GM18873 (cell line): ENCODE results near the gene SLIT3.
A peak's percentile ranks its signal among the peaks of the same experiment; 100 is the strongest.

Experiments used
- ATAC-seq: cut with Tn5 transposase; IDR thresholded peaks from one replicate; pipeline ENCODE4 v1.9.1; 2021; ENCODE audit warnings: mild to moderate bottlenecking, moderate library complexity, moderate number of reproducible peaks; ENCODE audit not compliant: unreplicated experiment, low FRiP score

Gene SLIT3

DNA sequence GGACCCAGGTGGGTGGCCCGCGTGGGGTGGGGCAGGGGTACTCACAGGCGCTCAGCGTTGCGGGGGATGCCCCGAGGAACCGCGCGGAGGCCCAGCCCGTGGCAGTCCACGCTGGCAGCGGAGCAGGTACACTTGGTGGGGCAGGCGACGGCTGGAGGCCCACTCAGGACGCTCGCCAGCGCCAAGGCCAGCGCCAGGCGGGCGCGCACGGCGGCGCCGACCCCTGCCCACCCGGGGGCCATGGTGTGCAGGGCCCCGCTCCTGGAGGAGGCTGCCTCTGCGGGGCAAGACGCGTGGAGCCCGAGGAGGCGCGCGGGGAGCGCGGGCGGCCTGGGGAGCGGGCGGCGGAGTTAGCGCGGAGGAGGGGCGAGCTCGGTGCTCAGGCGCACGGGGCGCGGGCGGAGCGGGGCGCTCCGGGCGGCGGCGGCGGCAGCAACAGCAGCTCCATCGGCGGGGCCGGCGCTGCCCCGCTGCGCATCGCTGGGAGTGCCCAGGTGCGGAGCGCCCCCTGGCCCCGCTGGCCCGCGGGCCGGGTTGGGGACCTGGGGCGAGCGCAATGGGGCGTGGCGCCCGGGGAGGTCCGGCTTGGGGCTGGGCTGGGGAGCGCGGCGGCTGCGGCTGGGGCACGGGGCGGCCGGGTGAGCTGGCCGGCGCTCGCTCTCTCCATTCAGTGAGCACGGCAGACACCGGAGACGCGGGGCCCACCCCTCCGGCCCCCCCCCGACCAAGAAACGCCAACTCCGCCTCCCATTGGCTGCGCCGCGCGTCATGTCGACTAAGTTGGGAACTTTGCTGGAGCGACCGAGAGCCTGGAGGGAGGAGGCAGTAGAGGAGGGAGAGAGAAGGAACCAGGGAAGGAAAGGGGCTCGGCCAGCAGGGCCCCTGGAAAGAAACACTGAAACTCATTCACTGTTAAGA, at the start of gene SLIT3:
SLIT3 (minus strand) TSS at position 672 of the 918 bp plus-strand sequence; CDS start at position 242, 430 bp downstream.
- no peak for ATAC-seq

DNA sequence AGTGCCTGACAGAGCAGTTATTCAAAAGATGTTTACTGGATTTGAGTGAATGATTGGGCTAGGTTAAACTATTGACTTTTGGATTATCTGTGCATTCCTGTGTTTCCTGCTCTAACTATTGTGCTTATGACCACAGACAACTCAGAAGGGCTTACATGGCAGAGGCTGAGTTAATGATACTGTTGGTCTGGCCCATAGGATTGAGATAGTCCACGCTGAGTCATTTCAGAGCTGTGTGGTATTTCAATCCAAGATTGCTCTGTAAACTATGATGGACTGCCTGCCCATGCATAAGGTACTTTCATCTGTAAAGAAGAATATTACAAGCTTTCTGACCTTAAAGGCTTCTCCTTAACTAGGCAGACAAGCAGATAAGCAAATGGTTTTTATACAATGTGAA, 49.1 kb upstream of the SLIT3 start:
- ATAC-seq = no peak

DNA sequence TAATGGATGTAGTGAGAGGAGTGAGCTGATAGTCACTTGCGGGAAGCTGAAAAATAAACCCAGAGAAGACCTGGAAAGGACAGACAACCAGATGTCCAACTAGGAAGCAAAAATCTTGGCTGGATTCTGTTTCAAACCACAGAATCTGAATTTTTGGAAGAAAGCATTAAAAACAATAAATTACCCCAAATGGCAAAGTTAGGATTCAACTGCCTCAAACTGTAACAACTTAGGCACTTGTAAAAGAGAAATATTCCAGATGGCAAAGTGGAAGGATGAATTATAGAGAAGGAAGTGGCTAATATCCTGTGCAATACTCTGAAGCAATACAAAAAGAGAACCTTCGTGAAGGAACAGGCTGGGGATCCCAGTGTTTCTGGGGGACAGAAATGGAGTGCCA, 46.8 kb upstream of the SLIT3 start:
- no peak for ATAC-seq

DNA sequence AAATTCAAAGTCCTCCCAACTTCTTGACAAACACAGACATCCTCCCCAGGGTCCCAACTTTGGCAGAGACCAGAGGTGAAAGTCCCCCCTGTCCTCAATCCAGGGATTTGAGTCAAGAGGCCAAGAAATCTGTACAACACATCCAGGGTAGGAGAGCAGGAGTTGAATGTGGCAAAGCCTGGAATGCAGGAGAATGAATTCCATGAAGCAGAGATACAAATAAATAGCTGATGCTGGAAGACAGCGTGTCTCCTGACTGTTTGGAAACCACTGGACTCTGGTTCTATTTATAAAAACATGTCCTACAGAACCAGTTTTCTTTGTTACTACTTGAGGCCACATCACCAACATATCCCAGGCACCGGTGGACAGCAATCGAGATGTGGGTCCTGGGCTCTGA, 43.7 kb upstream of the SLIT3 start:
- no peak for ATAC-seq

DNA sequence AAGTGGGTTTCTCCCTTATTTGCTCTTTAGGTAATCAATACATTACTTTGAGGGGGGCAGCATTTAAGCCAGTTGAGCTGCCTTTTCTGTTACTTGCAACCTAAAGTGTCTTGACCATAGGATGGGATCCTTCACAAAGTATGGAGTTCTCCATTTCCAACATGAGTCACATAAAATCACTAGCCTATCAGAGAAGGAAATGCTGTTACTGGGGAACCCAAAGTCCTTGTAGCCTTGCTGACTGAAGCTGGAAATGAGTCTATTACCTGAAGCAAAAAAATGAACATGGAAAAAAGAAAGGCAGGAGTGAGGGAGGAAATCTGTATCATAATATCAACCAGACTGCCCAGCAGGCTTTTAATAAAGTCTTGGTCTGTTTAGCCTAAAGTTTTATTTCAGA, 42.8 kb upstream of the SLIT3 start:
- ATAC-seq = no peak

DNA sequence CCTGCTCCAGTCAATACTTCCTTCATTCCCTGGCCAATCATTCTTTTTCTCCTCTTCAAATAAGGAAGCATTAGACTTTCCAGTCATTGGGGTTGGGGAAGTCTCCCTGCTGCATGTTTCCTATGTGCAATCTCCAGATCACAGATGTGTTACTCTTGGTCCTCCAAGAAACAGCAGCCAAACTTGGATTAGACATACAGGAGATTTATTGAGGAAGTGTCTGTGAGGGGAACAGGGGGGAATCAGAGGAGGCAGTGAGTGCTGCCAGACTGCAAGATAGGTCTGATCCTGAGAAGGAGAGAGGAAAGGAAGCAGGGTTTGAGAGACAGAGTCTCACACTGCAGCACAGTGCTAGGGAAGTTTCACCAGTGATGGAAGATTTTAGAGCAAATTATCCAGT, 40.6 kb upstream of the SLIT3 start:
- ATAC-seq = no peak

DNA sequence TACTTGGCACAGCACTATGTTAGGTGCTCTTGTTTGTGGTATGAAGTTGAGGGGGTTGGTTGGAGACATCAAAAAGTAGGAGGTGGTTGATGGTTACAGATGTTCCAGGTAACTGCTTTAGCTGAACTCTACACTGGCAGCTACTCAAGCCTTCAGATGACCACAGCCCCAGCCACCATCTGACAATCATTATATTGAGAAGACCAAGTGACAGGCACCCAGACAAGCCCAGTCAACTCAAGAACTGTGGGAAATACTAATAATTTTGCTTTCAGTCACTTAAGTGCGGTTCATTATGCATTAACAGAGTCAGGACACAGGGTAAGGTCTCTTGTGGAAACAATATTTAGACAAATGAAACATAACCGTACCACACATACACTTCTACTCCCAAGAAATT, 38.9 kb upstream of the SLIT3 start:
- peak; percentile 92 for ATAC-seq

DNA sequence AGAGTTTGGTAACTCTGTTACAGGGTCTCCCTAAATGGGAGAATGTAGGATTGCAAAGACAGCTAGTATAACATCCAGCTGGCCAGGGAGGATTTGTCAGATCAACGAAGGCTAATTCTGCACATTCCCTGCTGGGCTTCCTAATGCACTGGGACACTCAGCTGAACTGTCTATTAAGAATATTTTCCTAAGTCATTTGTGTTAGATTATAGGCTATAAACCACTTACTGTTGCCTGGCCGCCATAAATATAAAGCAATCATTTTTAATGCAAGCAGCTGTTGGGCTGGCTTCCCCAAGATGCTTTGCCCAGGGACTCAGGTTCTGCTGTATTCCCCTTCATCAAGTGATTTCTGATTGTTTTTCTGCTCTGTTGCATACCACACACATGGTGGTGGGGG, 35.3 kb upstream of the SLIT3 start:
- no peak for ATAC-seq

DNA sequence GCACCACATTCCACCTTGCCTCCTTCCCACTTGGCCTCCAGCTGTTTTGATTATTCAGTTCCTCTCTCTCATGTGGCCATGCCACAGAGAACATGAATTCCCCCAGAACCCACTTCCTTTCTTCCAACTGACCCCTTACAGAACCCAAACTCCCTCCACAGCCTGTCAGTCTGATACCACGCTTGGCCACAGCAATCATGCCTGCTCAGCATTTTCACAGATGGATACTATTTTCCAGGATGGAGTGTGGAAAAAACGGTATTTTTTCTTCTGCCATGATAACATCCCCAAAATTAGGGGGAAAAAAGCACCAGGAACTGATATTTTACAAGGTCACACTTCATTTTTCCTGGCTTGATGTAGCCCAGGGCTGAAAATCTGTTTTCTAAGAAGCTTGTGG, 34.9 kb upstream of the SLIT3 start:
- no peak for ATAC-seq

DNA sequence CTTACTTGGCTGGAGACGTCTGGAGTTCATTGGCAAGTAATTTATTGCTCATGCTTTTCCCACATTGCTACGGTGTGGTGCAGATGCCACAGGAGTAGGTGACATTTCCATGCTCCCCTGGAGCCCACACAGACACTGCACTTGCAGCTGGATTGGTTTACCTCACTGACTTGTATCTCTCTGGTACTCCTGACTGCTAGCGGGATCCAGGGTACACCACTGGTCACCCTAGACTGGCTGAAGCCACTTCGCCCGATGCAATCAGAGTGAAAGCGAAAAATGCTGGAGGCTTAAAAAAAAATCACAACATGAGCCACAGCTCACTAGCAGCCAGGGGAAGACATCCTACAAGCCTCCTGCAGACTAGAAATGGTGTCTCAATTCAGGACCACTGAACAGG, 32.6 kb upstream of the SLIT3 start:
- ATAC-seq = no peak

DNA sequence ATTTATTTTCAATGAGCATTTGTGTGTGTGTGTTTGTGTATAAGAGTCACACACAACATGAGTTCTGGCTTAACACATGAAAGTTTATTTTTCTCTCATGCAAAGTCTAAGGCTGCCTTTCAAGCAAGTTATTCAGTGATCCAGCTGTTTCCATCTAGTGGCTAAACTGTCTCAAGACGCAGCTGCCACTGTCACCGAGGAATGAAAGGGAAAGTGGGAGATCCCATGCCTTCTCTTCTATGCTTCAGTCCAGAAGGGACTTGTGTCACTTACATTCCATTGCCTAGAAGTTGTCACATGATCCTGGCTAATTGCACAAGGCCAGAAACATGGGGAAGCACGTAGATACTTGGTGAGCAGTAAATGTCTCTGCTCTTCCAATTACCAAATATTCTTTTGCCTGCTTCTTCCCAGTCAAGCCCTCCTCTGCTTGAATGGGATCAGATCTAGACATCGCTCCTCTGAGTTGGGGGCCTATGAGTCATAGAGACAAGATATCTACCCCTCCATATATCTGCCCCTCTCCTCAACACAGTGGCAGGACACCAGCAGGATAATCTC, 30.4 kb upstream of the SLIT3 start:
- ATAC-seq = no peak

DNA sequence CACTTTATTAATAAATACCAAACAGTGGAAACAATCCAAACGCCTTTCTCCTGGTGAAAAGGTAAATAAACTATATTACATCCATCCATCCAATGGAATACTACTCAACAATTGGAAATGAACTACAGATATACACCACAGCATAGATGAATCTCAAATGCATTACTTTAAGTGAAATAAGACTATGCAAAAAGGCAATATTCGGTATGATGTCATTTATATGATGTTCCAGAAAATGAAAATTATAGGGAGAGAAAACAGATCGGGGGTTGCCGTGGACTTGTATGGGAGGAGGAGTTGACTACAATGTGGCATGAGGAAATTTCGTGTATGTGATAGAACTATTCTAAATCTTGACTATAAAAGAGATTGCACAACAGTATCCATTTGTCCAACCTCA, 27.5 kb upstream of the SLIT3 start:
- ATAC-seq = no peak

DNA sequence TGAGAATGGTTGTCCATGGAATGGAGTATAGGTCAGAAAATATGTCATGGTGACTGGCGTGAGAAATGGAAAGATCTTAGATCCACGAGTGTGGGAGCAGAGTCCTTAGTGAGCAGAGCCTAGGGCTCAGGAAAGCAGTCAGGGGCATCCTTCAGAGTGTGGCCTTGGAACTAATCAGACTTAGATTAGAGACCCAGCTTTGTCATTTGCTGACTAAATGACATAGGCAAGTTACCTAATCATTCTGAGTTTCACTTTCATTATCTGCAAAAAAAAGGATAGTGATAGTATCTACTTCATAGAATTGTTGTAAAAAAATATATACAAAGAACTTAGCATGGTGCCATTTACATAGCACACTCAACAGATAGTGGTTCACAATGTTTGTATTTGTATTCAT, 24.3 kb upstream of the SLIT3 start:
- no peak for ATAC-seq

DNA sequence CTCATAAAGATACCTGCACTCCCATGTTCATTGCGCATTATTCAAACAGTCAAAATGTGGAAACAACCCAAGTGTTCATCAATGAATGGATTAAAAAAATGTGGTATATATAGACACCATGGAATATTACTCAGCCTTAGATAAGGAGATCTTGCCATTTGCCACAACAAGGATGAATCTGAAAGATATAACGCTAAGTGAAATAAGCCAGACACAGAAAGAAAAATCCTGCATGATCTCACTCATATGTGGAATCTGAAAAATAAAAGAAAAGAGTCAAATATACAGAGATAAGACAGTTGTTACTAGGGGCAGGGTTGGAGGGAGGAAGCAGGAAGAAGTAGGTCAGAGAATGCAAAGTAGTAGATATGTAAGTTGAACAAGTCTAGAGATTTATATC, 17.6 kb upstream of the SLIT3 start:
- ATAC-seq = no peak

DNA sequence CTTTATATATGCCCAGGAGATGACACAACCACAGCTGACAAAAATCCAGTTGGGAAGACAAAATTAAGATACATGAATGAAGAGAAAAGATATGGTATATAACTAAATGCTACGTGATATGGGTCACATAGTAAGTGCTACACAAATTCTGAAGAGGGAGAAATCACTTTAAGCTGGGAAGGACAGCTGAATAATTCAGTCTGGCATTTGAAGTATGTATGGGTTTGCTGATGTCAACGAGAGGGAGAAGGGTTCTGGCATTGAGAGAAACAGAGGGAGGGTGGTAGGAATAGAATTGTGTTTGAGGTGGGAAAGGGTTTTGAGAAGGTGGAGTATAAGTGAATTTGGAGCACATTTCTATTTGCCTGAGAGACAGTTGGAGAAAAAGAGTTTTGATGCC, 6.7 kb upstream of the SLIT3 start:
- no peak for ATAC-seq

DNA sequence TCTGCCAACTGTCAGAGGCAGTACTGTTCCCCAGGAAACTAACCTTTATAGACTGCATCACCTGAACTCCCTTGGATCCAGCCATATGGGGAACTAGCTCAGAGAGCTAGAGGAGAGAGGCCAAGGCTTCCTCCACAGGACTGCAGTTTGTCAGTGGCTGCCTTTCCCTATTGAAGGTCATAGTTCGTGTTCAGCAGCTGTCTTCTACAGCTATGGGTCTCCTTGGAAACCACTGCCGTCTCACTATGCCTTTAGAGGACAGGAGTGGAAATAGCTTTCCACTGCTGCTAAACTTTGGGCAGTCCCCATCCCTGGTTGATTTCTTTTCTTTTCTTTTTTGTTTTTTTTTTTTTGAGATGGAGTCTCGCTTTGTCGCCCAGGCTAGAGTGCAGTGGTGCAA, 4.4 kb upstream of the SLIT3 start:
- ATAC-seq = no peak

DNA sequence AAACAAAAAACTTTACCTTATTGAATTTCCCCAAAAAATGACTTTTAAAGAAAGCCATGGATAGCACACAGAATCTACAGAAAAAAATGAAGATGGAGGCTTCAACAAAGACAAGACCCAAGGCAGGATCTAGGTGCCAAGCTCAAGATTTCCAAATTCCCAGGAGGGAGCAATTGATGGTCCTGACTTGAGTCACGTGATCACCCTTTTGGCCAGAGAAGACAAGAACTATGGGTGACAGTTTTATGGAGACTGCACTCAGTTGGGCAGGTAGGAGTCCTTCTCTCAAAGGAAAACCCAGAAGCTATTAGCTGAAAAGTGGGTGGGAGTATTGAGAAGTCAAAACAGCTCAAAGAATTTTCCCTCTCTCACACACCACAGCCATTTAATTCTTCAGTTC, 3.2 kb upstream of the SLIT3 start:
- no peak for ATAC-seq

DNA sequence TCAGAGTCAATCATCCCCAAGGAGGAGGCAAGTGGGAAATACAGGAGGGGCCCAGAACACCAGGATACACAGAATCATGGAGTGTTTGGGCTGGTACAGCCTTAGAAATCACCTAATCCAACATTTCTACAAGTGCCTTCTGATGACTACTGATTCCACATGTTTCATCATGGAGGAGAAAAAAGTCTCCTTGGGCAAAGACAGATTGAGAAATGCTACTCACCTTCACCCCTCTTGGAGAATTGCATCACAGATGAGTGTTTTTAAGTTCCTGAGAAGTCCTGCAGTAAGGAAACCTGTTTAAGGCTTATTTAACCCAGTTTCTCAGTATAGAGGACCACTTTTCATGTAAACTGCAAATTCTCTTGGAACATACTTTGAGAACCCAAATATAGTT, 2.2 kb upstream of the SLIT3 start:
- no peak for ATAC-seq

DNA sequence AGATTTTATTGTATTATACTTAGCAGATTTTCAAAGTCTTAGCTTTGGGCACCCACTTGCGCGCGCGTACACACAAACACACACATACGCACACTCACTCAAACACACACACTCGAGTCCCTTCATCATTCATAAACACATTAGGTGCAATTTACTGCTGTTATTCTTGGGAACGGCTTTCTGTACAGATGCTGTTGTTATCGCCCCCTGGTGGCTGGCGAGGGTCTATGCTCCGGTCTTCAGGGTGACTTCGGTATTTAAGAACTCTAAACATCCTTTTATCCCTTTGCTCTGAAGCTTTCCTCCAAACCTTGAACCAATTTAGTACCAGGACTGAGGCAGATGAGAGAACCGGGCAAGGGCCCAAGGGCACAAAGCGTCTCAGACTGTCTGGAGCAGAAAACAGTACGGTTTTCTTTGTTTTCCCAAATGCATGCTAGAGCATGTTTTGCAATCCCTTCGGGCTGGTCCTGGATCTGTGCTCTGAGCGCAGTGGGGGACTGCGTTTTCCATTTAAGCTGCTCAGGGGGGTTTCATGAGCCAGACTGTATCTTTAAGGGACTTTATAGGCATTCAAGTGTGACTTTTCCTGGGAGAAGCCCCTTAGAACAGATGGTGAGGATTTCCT, 1.7 kb upstream of the SLIT3 start:
- no peak for ATAC-seq

DNA sequence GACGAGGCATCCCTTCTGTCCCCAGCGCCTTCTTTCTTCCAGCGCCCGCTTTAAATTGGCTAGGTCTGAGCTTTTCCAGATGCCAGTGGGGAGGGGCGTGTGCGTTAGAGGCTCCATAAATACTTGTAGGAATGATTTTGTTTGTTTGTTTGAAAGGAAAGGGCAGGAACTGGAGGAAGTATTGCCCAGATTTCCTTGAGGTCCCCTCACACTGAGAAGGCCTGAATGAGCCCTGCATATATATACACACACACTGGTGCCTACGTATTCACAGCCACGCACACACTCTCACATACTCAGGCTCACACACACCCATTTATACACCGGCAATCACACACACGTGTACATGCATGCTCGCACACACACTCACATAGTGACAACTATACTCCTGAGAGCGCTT, 1.0 kb upstream of the SLIT3 start:
- ATAC-seq = no peak

DNA sequence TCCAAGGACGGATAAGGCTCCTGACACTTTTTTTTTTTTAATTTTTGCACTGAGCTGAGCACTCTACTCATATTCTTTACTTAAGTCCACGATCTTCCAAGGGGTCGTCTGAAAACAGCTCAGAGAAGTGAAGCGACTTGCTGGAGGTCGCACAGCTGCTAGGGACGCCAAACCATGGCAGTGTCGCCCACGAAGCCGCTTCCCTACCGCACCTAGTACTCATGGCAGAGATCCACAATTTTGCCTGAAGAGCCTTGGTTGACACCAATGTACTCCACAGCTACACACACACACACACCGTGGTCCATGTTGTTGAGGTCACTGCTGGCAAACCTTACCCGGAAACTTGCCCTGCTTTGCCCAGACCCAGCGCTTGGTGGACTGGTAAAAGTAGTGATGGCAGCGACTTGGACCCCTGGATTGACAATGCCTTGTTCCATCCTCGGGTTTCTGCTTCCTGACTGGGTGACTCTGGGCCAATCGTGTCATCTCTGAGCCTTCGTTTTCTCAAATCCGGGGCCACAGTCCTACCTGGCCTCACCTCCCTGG, 521 bp upstream of the SLIT3 start:
- ATAC-seq = no peak
